MM.1S (cell line): ENCODE results near the gene UQCRHL.

ENCODE experiments used
- DNase-seq: peaks from one replicate; pipeline ENCODE4 v3.0.0-alpha.2; 2015
- H2AFZ ChIP-seq: fragments of 300-600 bp; sonication (generic); 2 replicates; pipeline ENCODE4 v1.6.0; 2016; ENCODE audit warnings: antibody characterized with exemption, low read length
- H3F3A ChIP-seq: fragments of 300-600 bp; sonication (generic); 2 replicates; pipeline ENCODE4 v1.6.1; 2016; ENCODE audit warnings: mild to moderate bottlenecking, antibody characterized with exemption, low read length, moderate library complexity, mixed read lengths; ENCODE audit not compliant: insufficient read depth
- H3K27ac ChIP-seq: fragments of 300-600 bp; sonication (generic); 2 replicates; pipeline ENCODE4 v1.5.1; 2016; ENCODE audit warnings: mild to moderate bottlenecking, low read length
- H3K27me3 ChIP-seq: fragments of 300-600 bp; sonication (generic); replicated peaks from 2 replicates; pipeline ENCODE4 v1.6.0; 2016; ENCODE audit warnings: low read length; ENCODE audit not compliant: insufficient read depth
- H3K36me3 ChIP-seq: fragments of 300-600 bp; sonication (generic); replicated peaks from 2 replicates; pipeline ENCODE4 v1.6.1; 2016; ENCODE audit warnings: mild to moderate bottlenecking, low read length, mixed read lengths; ENCODE audit not compliant: insufficient read depth
- H3K4me1 ChIP-seq: fragments of 300-600 bp; sonication (generic); 2 replicates; pipeline ENCODE4 v1.6.1; 2016; ENCODE audit warnings: low read length, mixed read lengths
- H3K4me2 ChIP-seq: fragments of 300-600 bp; sonication (generic); 2 replicates; pipeline ENCODE4 v1.6.0; 2016; ENCODE audit warnings: low read depth, low read length
- H3K4me3 ChIP-seq: fragments of 300-600 bp; sonication (generic); 2 replicates; pipeline ENCODE4 v1.5.1; 2016; ENCODE audit warnings: low read length, mixed read lengths
- H3K79me2 ChIP-seq: fragments of 300-600 bp; sonication (generic); 2 replicates; pipeline ENCODE4 v1.6.1; 2016; ENCODE audit warnings: mixed run types, low read length, mixed read lengths
- H3K9ac ChIP-seq: fragments of 300-600 bp; sonication (generic); 2 replicates; pipeline ENCODE4 v1.6.1; 2016; ENCODE audit warnings: low read length, mixed read lengths
- H3K9me2 ChIP-seq: fragments of 300-600 bp; sonication (generic); replicated peaks from 2 replicates; pipeline ENCODE4 v1.6.1; 2016; ENCODE audit warnings: mild to moderate bottlenecking, low read length, mixed read lengths; ENCODE audit not compliant: insufficient read depth
- H3K9me3 ChIP-seq: fragments of 300-600 bp; sonication (generic); replicated peaks from 2 replicates; pipeline ENCODE4 v1.6.1; 2016; ENCODE audit warnings: mild to moderate bottlenecking, low read length, mixed read lengths; ENCODE audit not compliant: insufficient read depth
- H4K20me1 ChIP-seq: fragments of 300-600 bp; sonication (generic); 2 replicates; pipeline ENCODE4 v1.6.1; 2016; ENCODE audit warnings: mild to moderate bottlenecking, low read length, moderate library complexity, mixed read lengths; ENCODE audit not compliant: insufficient read depth
- CTCF ChIP-seq: fragments of 300-600 bp; sonication (generic); IDR thresholded peaks from 2 replicates; pipeline ENCODE4 v1.5.1; 2016; ENCODE audit warnings: antibody characterized with exemption, low read length, mixed read lengths
- EZH2 ChIP-seq: fragments of 300-600 bp; sonication (generic); optimal IDR thresholded peaks from 2 replicates; pipeline ENCODE3; 2017; ENCODE audit warnings: low read depth, mild to moderate bottlenecking, antibody characterized with exemption, low read length, mixed read lengths
- EZH2phosphoT487 ChIP-seq: fragments of 300-600 bp; sonication (generic); IDR thresholded peaks from 2 replicates; pipeline ENCODE4 v1.6.1; 2018; ENCODE audit warnings: antibody characterized with exemption, low read length

Gene UQCRHL

GRCh38 chr1:15761366-15762128, 45.9 kb downstream of the UQCRHL start:
- Histone ChIP-seq H3K9me3 (no peaks in the 10 kb centered on the region), H3K9ac (no peak overlapping the region), H3K27me3 (peaks cover 47% of the 10 kb centered on the region), H3K36me3 (no peaks in the 10 kb centered on the region), H3K4me2 (no peak overlapping the region), H3K4me3 (no peak overlapping the region), H4K20me1 (no peaks in the 10 kb centered on the region), H3K27ac (no peak overlapping the region), H3F3A (no peaks in the 10 kb centered on the region), H3K79me2 (no peaks in the 10 kb centered on the region), H2AFZ (no peak overlapping the region), H3K9me2 (no peaks in the 10 kb centered on the region), H3K4me1 (no peaks in the 10 kb centered on the region)
- DNase-seq, result no peak
- TF ChIP-seq EZH2phosphoT487 (no peak), EZH2 (no peak)

DNA sequence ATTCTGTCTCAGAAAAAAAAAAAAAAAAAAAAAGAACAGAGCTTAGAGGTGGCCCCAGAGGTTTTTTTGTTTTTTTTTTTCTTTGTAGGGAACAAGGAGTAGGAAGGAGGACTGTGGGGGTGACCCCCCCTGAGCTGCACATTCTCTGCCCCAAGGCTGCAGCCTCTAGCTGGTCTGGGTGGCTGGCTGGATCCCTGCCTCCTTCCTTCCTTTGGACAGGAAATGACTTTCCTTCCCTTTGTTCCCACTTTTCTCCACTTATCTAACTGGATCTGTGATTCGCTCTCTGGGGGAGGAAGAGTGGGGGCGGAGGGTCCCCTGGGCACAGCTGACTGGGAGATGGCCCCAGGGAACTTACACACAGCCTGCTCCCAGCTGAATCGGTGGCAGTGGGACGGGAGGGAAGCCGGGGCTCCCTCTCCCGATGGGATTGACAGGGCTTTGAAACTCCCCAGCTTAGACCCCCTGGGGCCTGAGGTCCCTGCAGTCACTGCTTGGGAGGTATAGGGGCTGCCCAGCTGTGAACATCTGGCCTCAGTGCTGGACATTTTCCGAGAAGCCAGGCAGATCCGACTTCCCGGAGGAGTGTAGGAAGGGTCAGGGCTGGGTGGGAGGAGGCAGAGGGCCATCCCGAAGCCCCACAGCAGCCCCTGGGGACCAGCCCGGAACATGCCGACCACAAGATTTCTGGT, 46.8 kb downstream of the UQCRHL start:
- Histone ChIP-seq H3K9me3 (no peaks in the 10 kb centered on the region), H3K9ac (no peak overlapping the region), H2AFZ (no peak overlapping the region), H3K9me2 (no peaks in the 10 kb centered on the region), H3F3A (no peaks in the 10 kb centered on the region), H3K4me1 (no peaks in the 10 kb centered on the region), H3K4me2 (no peak overlapping the region), H3K36me3 (no peaks in the 10 kb centered on the region), H3K79me2 (no peaks in the 10 kb centered on the region), H3K27ac (no peak overlapping the region), H4K20me1 (no peaks in the 10 kb centered on the region), H3K27me3 (peaks cover 53% of the 10 kb centered on the region), H3K4me3 (no peak overlapping the region)
- no peak for DNase-seq
- TF ChIP-seq EZH2phosphoT487, result no peak
- TF ChIP-seq CTCF, result no peak
- TF ChIP-seq EZH2, result no peak

- DNase-seq, result no peak
- Histone ChIP-seq H4K20me1 (no peaks in the 10 kb centered on the region), H3K36me3 (no peaks in the 10 kb centered on the region), H3K27ac (no peak overlapping the region), H3K9ac (no peak overlapping the region), H3K27me3 (peaks cover 61% of the 10 kb centered on the region), H3K4me2 (no peak overlapping the region), H3K79me2 (no peaks in the 10 kb centered on the region), H3K9me3 (no peaks in the 10 kb centered on the region), H2AFZ (no peak overlapping the region), H3K4me1 (no peaks in the 10 kb centered on the region), H3K4me3 (no peak overlapping the region), H3K9me2 (no peaks in the 10 kb centered on the region), H3F3A (no peaks in the 10 kb centered on the region)
- TF ChIP-seq EZH2 (no peak), CTCF (no peak), EZH2phosphoT487 (no peak)
These were observed 48.3 kb downstream of the UQCRHL start for GRCh38 chr1:15758953-15759661.
